ES-I3 (cell line): ENCODE measurements around the gene ASCC3.
A peak's percentile ranks its signal among the peaks of the same experiment; 100 is the strongest.

Experiments used
- H3K36me3 ChIP-seq: 2 replicates; pipeline ENCODE4 v1.6.1; 2013; ENCODE audit warnings: mild to moderate bottlenecking, low read length, control low read depth, moderate library complexity; ENCODE audit not compliant: insufficient read depth
- H3K4me1 ChIP-seq: 2 replicates; pipeline ENCODE4 v1.6.1; 2013; ENCODE audit warnings: mild to moderate bottlenecking, control low read depth, low read length; ENCODE audit not compliant: insufficient read depth
- H3K9ac ChIP-seq: 2 replicates; pipeline ENCODE4 v1.6.1; 2013; ENCODE audit warnings: low read depth, mild to moderate bottlenecking, low read length, moderate library complexity
- H3K9me3 ChIP-seq: 2 replicates; pipeline ENCODE4 v1.6.1; 2013; ENCODE audit warnings: mild to moderate bottlenecking, low read length, moderate library complexity; ENCODE audit not compliant: control insufficient read depth, insufficient read depth

Gene ASCC3

GRCh38 chr6:100461278-100461916 is 419.7 kb downstream of the ASCC3 start:
- H3K36me3 ChIP-seq = no peaks in the 10 kb centered on the region
- H3K4me1 ChIP-seq = peaks cover 23% of the 10 kb centered on the region
- H3K9ac ChIP-seq = peak overlapping the region; percentile 17; the same call in 1 of the 2 replicates
- H3K9me3 ChIP-seq = no peaks in the 10 kb centered on the region

GRCh38 chr6:100460650-100461204 is 420.4 kb downstream of the ASCC3 start:
- H3K9ac ChIP-seq = peak overlapping the region; percentile 17; the same call in 1 of the 2 replicates
- H3K36me3 ChIP-seq = no peaks in the 10 kb centered on the region
- peaks cover 17% of the 10 kb centered on the region for H3K4me1 ChIP-seq
- no peaks in the 10 kb centered on the region for H3K9me3 ChIP-seq

DNA sequence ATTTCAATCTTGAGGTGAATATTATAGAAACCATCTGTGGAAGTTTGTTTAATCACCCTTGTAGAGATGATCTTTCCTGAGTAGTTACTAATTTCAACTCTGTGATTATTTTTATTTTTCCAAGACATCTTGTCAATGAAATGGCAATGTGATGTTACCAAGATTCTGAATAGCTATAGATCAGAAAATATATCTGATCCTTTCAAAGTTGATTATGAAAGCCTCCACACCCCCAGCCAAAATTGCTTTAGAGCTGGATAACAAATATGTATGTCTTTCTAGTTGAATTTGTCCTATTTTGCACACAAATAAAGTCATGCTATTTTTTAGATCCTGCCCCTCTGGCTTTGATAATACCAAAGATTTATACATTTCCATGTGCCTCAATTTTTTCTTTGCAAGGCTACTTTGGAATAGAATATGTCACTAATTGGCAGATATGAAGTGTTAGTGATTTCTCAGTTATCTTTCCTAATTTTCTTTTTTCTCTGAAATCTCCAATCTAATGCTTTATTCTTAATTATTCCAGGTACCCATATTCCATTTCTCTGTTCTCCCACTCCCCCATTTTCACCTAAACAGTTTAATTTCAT is 421.4 kb downstream of the ASCC3 start:
- H3K9me3 ChIP-seq = no peaks in the 10 kb centered on the region

DNA sequence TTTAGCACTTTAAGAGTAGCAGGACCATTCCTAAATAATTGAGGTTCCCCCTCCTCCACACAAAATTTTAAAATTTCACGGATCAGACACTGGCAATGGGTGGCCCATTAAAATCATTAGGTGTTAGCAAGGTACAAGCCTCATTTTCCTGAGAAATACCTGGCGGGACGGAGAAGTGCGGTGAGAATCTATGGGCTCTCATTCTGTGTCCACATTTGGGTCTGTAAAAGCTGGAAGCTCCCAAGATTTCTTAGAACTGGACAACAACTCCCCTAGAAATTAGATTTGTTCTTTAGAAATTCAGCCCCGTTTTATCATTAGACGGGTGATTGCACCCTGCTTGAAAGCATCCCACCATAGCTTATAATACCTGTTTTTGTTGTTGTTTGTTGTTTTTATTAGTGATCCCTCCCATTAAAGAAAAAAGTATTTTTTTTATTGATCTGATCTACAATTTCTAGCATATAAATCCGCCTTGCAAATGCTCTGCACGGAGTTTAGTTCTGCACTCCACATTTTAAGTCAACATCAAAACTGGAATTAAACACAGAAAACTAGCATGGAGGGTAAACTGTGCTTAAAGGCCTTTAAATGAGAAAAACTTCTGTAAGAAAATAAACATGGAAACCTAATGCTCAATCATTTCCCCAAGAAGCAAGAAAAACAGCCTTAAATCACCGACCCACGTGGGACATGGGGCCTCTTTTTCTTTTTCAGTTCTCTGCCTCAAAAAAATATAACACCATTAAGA is 422.1 kb downstream of the ASCC3 start:
- Histone ChIP-seq H3K9ac (no peak overlapping the region; the same call in 1 of the 2 replicates), H3K36me3 (no peaks in the 10 kb centered on the region), H3K9me3 (no peaks in the 10 kb centered on the region), H3K4me1 (peaks cover 16% of the 10 kb centered on the region)

More for the DNA sequence above, 421.4 kb downstream of the ASCC3 start:
- Histone ChIP-seq H3K36me3 (no peaks in the 10 kb centered on the region), H3K9ac (no peak overlapping the region), H3K4me1 (peaks cover 17% of the 10 kb centered on the region)
